GM12878 (cell line): ENCODE results near the gene ARHGAP15. TPM values are rescaled to one million over a fixed set of nuclear protein-coding genes. Genes with fewer than 3 reads are reported as not detected.

Experiments
- ATAC-seq: fragments of 200-7000 bp; cut with Tn5 transposase; 3 replicates; pipeline ENCODE4 v1.9.1; 2020; ENCODE audit warnings: mild to moderate bottlenecking, moderate library complexity
- BruUV-seq: library from RNA; stranded (reverse); fragments of 400-500 nt; replicated peaks from 2 replicates; lab custom pipeline; 2021; lab: Mats Ljungman, UMichigan
- CTCF ChIA-PET: fragments of 300-600 bp; sonication (Branson Sonifier 250); formaldehyde crosslinking; extraction: SDS; loops from one replicate; lab custom pipeline; 2021; ENCODE audit warnings: inconsistent platforms; lab: Yijun Ruan, JAX
- POLR2A ChIA-PET: fragments of 350-600 bp; formaldehyde crosslinking; extraction: SDS; loops from one replicate; lab custom pipeline; 2021; ENCODE audit warnings: inconsistent platforms; lab: Charles Lee
- RAD21 ChIA-PET: fragments of 300-600 bp; sonication (Branson Sonifier 250); formaldehyde crosslinking; loops from one replicate; lab custom pipeline; 2023; ENCODE audit warnings: antibody characterized with exemption; ENCODE audit not compliant: unreplicated experiment; lab: Charles Lee
- SMC1A ChIA-PET: fragments of 300-600 bp; sonication (Branson Sonifier 250); formaldehyde crosslinking; loops from one replicate; lab custom pipeline; 2023; ENCODE audit not compliant: unreplicated experiment, uncharacterized antibody; lab: Charles Lee
- DNase-seq: peaks from one replicate; pipeline ENCODE4 v3.0.0-alpha.2; 2011; ENCODE audit warnings: low read depth, low spot score
- FAIRE-seq: peaks from 3 replicates; lab custom pipeline; 2011; peaks lifted over from hg19 to GRCh38; lab: Jason Lieb, UNC
- H2AFZ ChIP-seq: 2 replicates; pipeline ENCODE4 v1.6.0; 2011; ENCODE audit warnings: low read depth, low read length, control low read depth; ENCODE audit not compliant: control insufficient read depth
- H3K27ac ChIP-seq: 2 replicates; pipeline ENCODE4 v1.5.1; 2011; ENCODE audit warnings: control low read depth; ENCODE audit not compliant: control insufficient read depth, insufficient read depth
- H3K27me3 ChIP-seq, 2 experiments: replicated peaks in 1 of 2; 2 replicates each; pipeline versions ENCODE4 v1.6.0 to v1.6.1; 2011; ENCODE audit warnings: low read length in 1 of 2; ENCODE audit not compliant: control insufficient read depth in 2 of 2, insufficient read depth in 2 of 2
- H3K36me3 ChIP-seq, 2 experiments: 2 replicates each; pipeline ENCODE4 v1.5.1; 2011; ENCODE audit warnings: low read length in 1 of 2; ENCODE audit not compliant: control insufficient read depth in 2 of 2, insufficient read depth in 2 of 2
- H3K4me1 ChIP-seq: 2 replicates; pipeline ENCODE4 v1.6.1; 2011; ENCODE audit warnings: mild to moderate bottlenecking, low read length, moderate library complexity, mixed read lengths; ENCODE audit not compliant: control insufficient read depth, insufficient read depth
- H3K4me2 ChIP-seq: 2 replicates; pipeline ENCODE4 v1.6.0; 2011; ENCODE audit warnings: control low read depth; ENCODE audit not compliant: control insufficient read depth, insufficient read depth
- H3K4me3 ChIP-seq: fragments of 200-600 bp; sonication (generic); 2 replicates; pipeline ENCODE4 v1.5.1; 2016
- H3K79me2 ChIP-seq: 2 replicates; pipeline ENCODE4 v1.6.0; 2011; ENCODE audit warnings: low read length; ENCODE audit not compliant: control insufficient read depth, insufficient read depth
- H3K9ac ChIP-seq: 2 replicates; pipeline ENCODE4 v1.8.0; 2011; ENCODE audit warnings: low read length, control low read depth, mixed read lengths; ENCODE audit not compliant: control insufficient read depth, insufficient read depth
- H3K9me3 ChIP-seq: replicated peaks from 3 replicates; pipeline ENCODE4 v1.5.1; 2011; ENCODE audit warnings: mild to moderate bottlenecking, low read length; ENCODE audit not compliant: control insufficient read depth, insufficient read depth
- H4K20me1 ChIP-seq: 2 replicates; pipeline ENCODE4 v1.6.0; 2011; ENCODE audit not compliant: control insufficient read depth, insufficient read depth
- BCL11A ChIP-seq: IDR thresholded peaks from 2 replicates; pipeline ENCODE4 v1.6.1; 2011; ENCODE audit warnings: low read depth, low read length
- CBFB ChIP-seq: IDR thresholded peaks from 2 replicates; pipeline ENCODE4 v1.6.1; 2016; ENCODE audit warnings: antibody characterized with exemption, low read depth
- FOS ChIP-seq: IDR thresholded peaks from 3 replicates; pipeline ENCODE4 v1.6.1; 2011; ENCODE audit warnings: borderline replicate concordance; ENCODE audit not compliant: insufficient read length; ENCODE audit errors: extremely low read depth
- KLF5 ChIP-seq: fragments of 450-650 bp; IDR thresholded peaks from 2 replicates; pipeline ENCODE4 v1.6.1; 2014; ENCODE audit warnings: mild to moderate bottlenecking; ENCODE audit not compliant: partially characterized antibody
- MYB ChIP-seq: fragments of 150-350 bp; IDR thresholded peaks from 2 replicates; pipeline ENCODE4 v1.6.1; 2014; ENCODE audit warnings: mild to moderate bottlenecking, low read depth, low read length, borderline replicate concordance
- RBBP5 ChIP-seq: fragments of 200-600 bp; sonication (generic); conservative IDR thresholded peaks from 2 replicates; pipeline ENCODE4 v1.6.1; 2016
- STAT3 ChIP-seq: IDR thresholded peaks from 2 replicates; pipeline ENCODE4 v1.6.1; 2011; ENCODE audit warnings: low read depth, low read length, improper control_type of control experiment
- TBL1XR1 ChIP-seq: IDR thresholded peaks from 2 replicates; pipeline ENCODE4 v1.6.1; 2012; ENCODE audit warnings: low read depth, low read length, improper control_type of control experiment
- ZNF274 ChIP-seq: IDR thresholded peaks from one replicate; pipeline ENCODE4 v1.8.0; 2011; ENCODE audit not compliant: insufficient read length, insufficient read depth
- ZSCAN29 ChIP-seq: fragments of 450-650 bp; IDR thresholded peaks from 2 replicates; pipeline ENCODE4 v1.6.1; 2017; ENCODE audit warnings: mild to moderate bottlenecking, moderate library complexity
- WGBS: methylation state at CpG from one replicate; pipeline ENCODE4 v1.1.6; 2016; ENCODE audit warnings: low lambda C conversion rate; ENCODE audit not compliant: insufficient replicate concordance, insufficient coverage; ENCODE audit errors: missing lambda C conversion rate; 5-methylcytosine and 5-hydroxymethylcytosine counted together
- in situ Hi-C: fragments of 300-500 bp; cut with MboI; formaldehyde crosslinking; loops from 9 replicates; pipeline ENCODE4 v1.14.3; 2018; ENCODE audit warnings: mixed read lengths
- intact Hi-C: fragments of 100-400 bp; cut with micrococcal nuclease; formaldehyde crosslinking; loops from one replicate; pipeline ENCODE4 v1.14.2; 2022; ENCODE audit not compliant: unreplicated experiment
- polyA plus RNA-seq, 11 experiments: library from polyadenylated mRNA; depleted of rRNA in 4 of 11; unstranded in 6 of 11; stranded (reverse) in 5 of 11; fragments of >200 nt; fragmentation: Nextera tagmentation in 4 of 11; fragmentation: Illumina TruSeq in 1 of 11; extraction: Ambion mirVana in 4 of 11; extraction: Trizol in 1 of 11; gene quantifications; 1 replicate in 1 of 11; 2 replicates in 10 of 11; pipeline versions ENCODE4 v1.2.1 to v1.2.3, GENCODE V29; 2011 to 2016; ENCODE audit warnings: inconsistent platforms in 2 of 11, missing spikeins in 2 of 11, low read depth in 1 of 11
- total RNA-seq, 4 experiments: library from RNA; depleted of rRNA in 3 of 4; stranded (reverse); fragments of >200 nt in 3 of 4; fragmentation: Illumina TruSeq in 1 of 4; extraction: Trizol in 1 of 4; gene quantifications; 2 replicates each; pipeline versions ENCODE4 v1.2.1 to v1.2.3, GENCODE V29; 2013 to 2021
- TF ChIP-seq, protein P1 (sequence below): IDR thresholded peaks from 2 replicates; pipeline ENCODE4 v1.6.1; 2011; ENCODE audit warnings: mild to moderate bottlenecking, low read depth, low read length, moderate library complexity; ENCODE audit not compliant: insufficient replicate concordance

Gene ARHGAP15
- total and polyA plus RNA-seq, 10 of the 15 experiments (the other 5 are each of a cell fraction or from before 2014, with no cell fraction given): 38.0 to 92.6 (median 66.7) TPM

- no peaks in the 10 kb centered on the region for H4K20me1 ChIP-seq
- ChIA-PET SMC1A (no interaction called here), CTCF (interaction anchor here (1.2 kb wide), 1 partner anchor 139 kb away, joined by 3 read pairs; no protein-coding TSS in a partner anchor), RAD21 (no interaction called here), POLR2A (no interaction called here)
- H2AFZ ChIP-seq: no peak overlapping the region
- no peak for DNase-seq
- no peaks in the 10 kb centered on the region for H3K79me2 ChIP-seq
- H3K4me1 ChIP-seq: no peaks in the 10 kb centered on the region
- H3K36me3 ChIP-seq: peaks cover 0 to 2% of the 10 kb centered on the region in 2 experiments; a peak in 2 of 4 replicates
- whole genome bisulfite sequencing: 100% methylated on average over 4 of the region's 4 CpGs
- TF ChIP-seq MYB (no peak), TBL1XR1 (no peak), KLF5 (no peak), CBFB (no peak), FOS (no peak), ZSCAN29 (no peak), ZNF274 (no peak), BCL11A (no peak), STAT3 (no peak), RBBP5 (no peak)
- TF ChIP-seq, protein P1, sequence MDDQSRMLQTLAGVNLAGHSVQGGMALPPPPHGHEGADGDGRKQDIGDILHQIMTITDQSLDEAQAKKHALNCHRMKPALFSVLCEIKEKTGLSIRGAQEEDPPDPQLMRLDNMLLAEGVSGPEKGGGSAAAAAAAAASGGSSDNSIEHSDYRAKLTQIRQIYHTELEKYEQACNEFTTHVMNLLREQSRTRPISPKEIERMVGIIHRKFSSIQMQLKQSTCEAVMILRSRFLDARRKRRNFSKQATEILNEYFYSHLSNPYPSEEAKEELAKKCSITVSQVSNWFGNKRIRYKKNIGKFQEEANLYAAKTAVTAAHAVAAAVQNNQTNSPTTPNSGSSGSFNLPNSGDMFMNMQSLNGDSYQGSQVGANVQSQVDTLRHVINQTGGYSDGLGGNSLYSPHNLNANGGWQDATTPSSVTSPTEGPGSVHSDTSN: no peak
- intact Hi-C loops: no loop called here
- H3K9me3 ChIP-seq: no peaks in the 10 kb centered on the region; the same call in 2 of the 3 replicates
- no peaks in the 10 kb centered on the region for H3K27me3 ChIP-seq
- no peak overlapping the region for H3K9ac ChIP-seq
- H3K27ac ChIP-seq: no peak overlapping the region
- H3K4me3 ChIP-seq: no peak overlapping the region
- FAIRE-seq: no peak
- ATAC-seq: no peak
- in situ Hi-C loops: no loop called here
- no peak overlapping the region for H3K4me2 ChIP-seq
- no TSS peak for BruUV-seq
These were observed 416.7 kb downstream of the ARHGAP15 start for GRCh38 chr2:143545949-143546255.
